ENCODE data around the gene TMEM52B.

Gene TMEM52B

GRCh38 chr12:10178821-10179220 is at the start of gene TMEM52B:
TMEM52B (plus strand) TSS chr12:10179032; CDS start chr12:10179575, 543 bp downstream.
- Histone ChIP-seq H3K27ac (no peak within 1 kb of the TSS), H3K4me3 (no peak within 1 kb of the TSS)

- H3K27ac ChIP-seq, result peak within 1 kb of the TSS in 20 of 21 experiments; percentile 26 to 87 (median 73)
- peak within 1 kb of the TSS; percentile 11 to 35 (median 26) for H3K4me3 ChIP-seq
Observed at GRCh38 chr12:10130042-10130441, 48.8 kb upstream of the TMEM52B start, which contains the start of gene CLEC7A. CLEC7A (minus strand) TSS chr12:10130199; CDS start chr12:10130082, 117 bp downstream.

DNA sequence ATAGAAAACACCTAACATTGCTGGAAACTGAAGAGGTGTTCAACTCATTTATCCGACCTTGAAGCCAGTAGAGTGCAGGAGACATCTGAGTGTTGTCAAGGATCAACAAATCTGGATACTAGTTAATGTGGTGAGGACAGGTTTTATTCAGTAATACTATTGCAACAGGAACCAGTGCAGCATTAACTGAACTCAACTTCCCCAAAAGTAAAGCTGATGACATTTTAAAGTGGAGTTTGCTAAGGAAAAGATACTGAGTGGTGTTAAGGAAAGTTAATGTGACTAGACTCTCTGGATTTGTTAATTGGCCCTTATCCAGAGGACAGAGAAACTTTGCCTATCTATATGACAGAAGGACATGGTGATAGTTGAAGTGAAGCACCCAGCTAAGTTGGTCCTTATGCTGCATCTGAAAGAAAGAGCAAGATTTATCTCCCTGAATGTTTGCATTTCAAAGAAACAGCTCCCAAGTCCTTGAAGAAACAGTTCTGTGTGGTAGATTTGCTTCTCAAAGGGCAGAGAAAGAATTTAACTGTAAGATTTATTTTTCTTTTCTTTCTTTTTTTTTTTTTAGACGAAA is 47.6 kb upstream of the TMEM52B start:
- Histone ChIP-seq H3K4me3 (no peak overlapping the region), H3K27ac (peak overlapping the region in 11 of 21 experiments; percentile 6 to 87 (median 78))

- no peak overlapping the region for H3K4me3 ChIP-seq
- no peak overlapping the region for H3K27ac ChIP-seq
Observed at GRCh38 chr12:10132850-10133370, 45.9 kb upstream of the TMEM52B start.

DNA sequence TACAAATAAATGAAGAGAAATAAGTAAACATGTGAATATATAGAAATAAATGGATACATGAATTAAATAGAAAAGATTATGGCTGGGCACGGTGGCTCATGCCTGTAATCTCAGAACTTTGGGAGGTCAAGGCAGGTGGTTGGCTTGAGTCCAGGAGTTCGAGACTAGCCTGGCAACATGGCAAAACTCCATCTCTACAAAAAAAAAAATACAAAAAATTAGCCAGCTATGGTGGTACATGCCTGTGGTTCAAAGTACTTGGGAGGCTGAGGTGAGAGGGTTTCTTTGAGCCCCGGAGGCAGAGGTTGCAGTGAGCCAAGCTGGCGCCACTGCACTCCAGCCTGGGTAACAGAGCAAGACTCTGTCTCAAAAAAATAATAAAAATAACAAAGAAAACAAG is 43.7 kb upstream of the TMEM52B start:
- no peak overlapping the region for H3K27ac ChIP-seq
- H3K4me3 ChIP-seq, result no peak overlapping the region

GRCh38 chr12:10136637-10137205 is 42.1 kb upstream of the TMEM52B start:
- H3K27ac ChIP-seq, result no peak overlapping the region
- H3K4me3 ChIP-seq, result no peak overlapping the region

- Histone ChIP-seq H3K4me3 (no peak overlapping the region), H3K27ac (no peak overlapping the region)
Observed at GRCh38 chr12:10140001-10140400, 38.8 kb upstream of the TMEM52B start.

DNA sequence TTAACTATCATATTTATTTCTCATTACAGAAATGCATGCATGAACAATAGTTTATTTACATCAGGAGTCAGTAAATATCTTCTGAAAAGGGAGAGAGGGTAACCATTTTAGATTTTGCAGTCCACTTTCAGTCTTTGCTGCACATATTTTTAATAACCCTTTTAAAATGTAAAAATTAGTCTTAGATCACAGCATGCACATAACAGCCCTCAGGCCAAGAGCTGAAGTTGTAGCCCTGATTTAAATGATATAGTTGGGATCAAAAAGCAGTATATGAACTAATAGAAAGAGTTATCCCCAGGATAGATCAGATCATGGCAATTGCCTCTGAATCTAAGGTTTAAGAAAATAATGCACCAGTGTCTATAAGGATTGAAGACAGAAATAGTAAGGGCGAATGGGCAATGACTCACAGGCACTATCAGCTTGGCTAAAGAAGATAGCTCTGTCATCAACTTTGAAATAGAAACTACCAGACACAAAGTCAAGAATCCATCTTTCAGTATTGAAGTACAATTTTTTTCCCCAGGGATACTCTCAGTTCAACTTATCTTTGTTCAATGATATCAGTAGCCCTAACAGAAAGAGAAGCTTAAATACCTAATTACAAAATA is 35.7 kb upstream of the TMEM52B start:
- no peak overlapping the region for H3K4me3 ChIP-seq
- H3K27ac ChIP-seq, result no peak overlapping the region

DNA sequence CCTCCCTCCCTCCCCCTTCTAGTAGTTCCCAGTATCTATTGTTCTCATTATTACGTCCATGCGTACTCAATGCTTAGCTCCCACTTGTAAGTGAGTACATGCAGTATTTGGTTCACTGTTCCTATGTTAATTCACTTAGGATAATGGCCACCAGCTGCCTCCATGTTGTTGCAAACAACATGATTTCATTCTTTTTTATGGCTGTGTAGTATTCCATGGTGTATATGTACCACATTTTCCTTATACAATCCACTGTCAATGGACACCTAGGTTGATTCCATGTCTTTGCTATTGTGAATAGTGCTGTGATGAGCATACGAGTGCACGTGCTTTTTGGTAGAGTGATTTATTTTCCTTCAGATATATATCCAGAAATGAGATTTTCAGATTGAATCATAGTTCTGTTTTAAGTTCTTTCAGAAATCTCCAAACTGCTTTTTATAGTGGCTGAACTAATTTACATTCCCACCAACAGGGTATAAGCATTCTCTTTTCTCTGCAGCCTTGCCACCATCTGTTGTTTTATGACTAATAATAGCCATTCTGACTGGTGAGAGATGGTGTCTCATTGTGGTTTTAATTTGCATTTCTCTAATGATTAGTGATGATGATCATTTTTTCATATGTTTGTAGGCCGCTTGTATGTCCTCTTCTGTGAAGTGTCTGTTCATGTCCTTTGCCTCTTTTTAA is 31.0 kb upstream of the TMEM52B start:
- Histone ChIP-seq H3K27ac (no peak overlapping the region), H3K4me3 (no peak overlapping the region)

DNA sequence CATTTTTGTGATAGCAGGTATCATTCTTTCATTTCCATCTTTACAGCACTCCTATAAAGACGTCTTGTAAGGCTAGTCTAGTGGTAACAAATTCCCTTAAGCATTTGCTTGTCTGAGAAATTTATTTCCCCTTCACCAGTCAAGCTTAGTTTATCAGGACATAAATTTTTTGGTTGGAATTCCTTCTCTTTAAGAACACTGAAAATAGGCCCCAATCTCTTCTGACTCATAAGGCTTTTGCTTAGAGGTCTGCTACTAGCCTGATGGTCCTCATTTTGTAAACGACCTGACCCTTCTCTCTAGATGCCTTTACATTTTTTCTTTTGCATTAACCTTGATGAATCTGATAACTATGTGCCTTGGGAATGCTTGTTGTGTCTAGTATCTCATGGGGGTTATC is 27.2 kb upstream of the TMEM52B start:
- H3K27ac ChIP-seq, result no peak overlapping the region
- H3K4me3 ChIP-seq, result no peak overlapping the region

DNA sequence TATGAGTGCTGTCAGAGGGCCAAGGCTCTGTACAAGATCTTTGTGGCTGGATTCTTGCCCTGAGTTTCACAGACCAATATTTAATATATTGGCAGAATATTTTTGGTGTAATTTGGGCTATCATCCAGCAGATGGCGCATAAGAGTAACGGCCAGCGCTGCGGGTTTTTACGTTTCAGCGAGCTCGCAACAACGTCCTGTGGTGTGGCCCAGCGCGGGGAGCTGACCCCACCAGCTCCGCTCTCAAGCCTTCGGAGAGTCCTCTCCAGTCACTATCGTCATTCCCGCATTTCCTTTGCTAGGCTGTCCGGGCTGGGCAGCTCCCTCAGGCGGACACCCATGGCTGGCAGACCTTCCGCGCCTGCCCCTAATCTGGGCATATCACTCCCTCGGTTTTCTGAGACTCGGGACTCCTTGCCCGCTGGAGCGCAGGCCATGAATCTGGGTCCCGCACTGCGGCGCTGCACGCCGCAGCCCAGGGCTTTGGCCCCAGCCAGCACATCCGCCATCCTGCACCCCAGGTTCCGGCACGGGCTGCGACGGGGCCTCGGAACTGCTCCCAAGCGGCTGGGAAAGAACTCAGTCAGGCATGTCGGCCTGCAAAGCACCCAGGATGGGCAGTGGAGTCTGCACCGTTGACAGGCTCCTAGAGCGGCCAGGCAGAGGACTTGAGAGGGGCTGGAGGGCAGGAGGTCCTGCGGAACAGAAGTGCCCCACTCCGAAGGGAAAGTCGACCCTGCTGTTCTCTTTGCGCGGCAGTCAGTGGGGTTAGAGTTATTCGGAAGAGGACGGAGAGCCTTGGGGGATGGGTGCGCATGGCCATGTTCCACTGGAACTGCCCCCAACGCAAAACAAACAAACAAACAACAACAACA is 25.3 kb upstream of the TMEM52B start:
- H3K27ac ChIP-seq, result peak overlapping the region in 20 of 21 experiments; percentile 9 to 81 (median 62)
- H3K4me3 ChIP-seq, result peak overlapping the region; percentile 35 to 57 (median 48)

DNA sequence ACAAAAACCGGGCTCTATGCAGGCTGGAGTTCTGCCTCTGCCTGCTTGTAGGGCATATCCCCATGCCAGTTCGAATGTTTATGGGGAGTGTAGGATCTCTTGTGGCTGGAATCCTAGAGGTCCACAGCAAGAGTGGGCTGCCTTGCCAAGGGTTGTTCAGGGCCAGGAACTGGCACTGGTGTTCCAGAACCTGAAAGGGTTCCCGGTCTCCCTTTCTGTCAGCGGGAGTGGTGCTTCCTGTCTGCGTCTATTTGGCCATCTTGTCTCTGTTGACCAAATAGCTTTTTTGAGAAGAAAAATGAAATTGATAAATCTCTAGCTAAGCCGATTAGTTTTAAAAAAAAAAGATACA is 24.7 kb upstream of the TMEM52B start:
- peak overlapping the region in 7 of 21 experiments; percentile 13 to 81 (median 49) for H3K27ac ChIP-seq
- H3K4me3 ChIP-seq, result peak overlapping the region; percentile 35 to 57 (median 48)

DNA sequence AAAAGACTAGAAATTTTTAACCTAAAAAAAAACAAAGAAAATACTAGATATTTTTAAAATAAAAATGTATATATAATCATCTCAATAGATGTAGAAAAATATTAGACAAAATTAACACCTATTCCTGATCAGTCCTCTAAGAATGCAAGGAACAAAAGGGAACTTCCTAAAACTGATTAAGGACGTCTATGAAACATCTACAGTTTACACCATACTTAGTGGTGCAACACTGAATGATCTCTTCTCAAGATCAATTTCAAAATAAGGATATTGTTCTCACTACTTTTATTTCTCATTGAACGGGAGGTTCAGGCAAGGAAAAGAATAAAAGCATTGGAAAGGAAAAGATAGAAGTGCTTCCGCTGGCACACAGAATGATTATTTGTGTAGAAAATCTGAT is 22.9 kb upstream of the TMEM52B start:
- H3K4me3 ChIP-seq, result no peak overlapping the region
- no peak overlapping the region for H3K27ac ChIP-seq

DNA sequence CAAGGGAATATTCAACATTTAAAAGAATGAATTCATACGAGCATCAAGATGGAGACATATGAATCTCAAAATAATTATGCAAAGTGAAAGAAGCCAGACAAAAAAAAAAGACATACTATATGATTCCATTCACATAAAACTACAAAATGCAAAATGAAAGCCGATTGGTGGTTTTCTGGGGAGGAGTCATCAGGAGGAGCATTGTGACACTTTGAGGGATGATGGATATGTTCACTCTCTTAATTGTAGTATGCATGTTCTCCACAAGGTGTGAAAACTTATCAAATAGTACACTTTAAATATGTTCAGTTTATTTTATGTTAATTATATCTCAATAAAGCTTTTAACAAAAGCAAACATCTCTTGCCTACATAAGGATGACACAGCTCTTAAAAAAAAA is 20.4 kb upstream of the TMEM52B start:
- Histone ChIP-seq H3K4me3 (no peak overlapping the region), H3K27ac (no peak overlapping the region)

GRCh38 chr12:10159280-10159679 is 19.6 kb upstream of the TMEM52B start:
- no peak overlapping the region for H3K4me3 ChIP-seq
- H3K27ac ChIP-seq, result no peak overlapping the region

DNA sequence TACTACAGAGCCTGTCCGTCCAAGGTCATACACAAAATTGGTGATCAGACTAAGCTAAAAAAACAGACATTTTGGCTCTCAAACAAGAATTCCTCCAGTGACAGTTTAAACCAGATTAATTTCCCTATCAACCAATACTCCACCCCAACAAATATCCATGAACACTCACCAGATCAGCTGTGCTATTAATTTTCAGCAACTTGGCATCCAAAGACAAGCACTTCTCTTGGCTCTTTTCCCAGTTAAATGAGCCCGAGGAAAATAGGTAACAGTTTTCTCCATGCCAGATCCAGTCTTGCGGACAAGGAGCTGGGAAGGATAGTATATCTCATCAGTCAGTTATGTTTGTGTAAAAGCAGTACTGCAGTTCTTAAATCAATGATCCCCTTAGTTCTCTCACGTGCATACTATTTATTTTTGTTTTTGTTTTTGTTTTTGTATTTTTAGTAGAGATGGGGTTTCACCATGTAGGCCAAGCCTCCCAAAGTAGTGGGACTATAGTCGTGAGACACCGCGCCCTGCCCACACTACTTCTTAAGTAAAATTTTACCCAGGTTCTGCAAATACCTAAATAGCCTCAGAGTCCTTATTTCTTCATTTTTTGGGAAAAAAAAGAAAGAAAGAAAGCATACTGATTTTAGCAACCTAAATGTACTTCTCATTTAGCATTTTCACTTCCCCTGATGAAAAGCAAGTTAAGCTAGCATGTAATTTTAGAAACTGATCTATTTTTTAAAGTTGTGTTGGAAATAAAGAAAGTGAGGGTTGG is 18.0 kb upstream of the TMEM52B start:
- Histone ChIP-seq H3K27ac (no peak overlapping the region), H3K4me3 (no peak overlapping the region)

DNA sequence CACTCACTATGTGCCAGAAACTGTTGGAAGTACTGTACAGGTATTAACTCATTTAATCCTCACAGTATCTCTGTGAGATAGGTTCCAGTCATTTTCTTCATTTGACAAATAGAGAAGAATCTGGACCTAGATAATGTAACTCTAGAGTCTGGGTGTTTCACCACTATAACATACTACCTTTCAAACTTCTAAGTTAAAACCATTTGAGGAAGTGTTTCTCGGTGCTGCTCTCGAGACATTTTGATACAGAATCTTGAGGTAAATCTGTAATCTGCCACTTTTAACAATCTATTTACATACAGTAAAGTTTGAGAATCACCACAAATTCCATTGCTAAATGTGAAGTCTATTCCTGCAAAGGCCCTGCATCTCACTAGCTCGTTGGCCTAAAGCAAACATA is 15.7 kb upstream of the TMEM52B start:
- Histone ChIP-seq H3K27ac (no peak overlapping the region), H3K4me3 (no peak overlapping the region)

- Histone ChIP-seq H3K27ac (no peak overlapping the region), H3K4me3 (no peak overlapping the region)
Observed at GRCh38 chr12:10165421-10165820, 13.4 kb upstream of the TMEM52B start.

GRCh38 chr12:10167599-10167998 is 11.2 kb upstream of the TMEM52B start:
- peak overlapping the region in 1 of 21 experiments; percentile 62 for H3K27ac ChIP-seq
- no peak overlapping the region for H3K4me3 ChIP-seq
